ENCODE measurements around the gene MVD. TPM values are rescaled to one million over a fixed set of nuclear protein-coding genes. Genes with fewer than 3 reads are reported as not detected.

MVD gene
- total and polyA plus RNA-seq, 4 donors: 21.7 to 99.2 (median 74.7) TPM

DNA sequence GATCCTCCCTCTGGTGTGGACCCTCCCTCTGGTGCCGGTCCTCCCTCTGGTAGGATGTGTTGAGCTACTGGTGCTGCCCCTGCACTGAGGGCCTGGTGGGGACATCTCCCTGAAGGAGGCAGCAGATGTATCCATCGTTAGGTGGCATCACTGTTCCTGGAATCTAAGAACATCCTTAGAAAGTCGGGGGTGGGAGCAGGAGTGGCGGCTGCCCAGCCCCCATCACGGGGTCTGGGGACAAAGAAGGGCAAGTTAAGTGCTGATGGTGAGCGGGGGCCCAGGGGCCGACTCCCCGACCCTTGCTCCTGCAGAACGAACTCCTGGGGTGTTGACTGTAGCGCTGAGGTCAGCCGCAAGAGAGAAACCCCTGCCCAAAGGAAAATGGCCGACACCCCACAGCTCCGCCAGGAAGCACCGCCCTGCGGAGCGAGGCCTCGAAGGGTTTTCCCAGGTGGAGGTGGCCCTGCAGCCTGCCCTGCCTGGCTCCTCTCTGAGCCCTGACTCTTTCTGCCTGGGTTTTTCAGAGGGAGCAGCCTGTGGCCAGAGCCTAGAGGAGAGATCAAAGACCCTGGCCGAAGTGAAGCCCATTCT lies 49.0 kb upstream of the MVD start:
- H3K4me1 ChIP-seq (ENCODE audit: control insufficient read depth in 4 of 4, insufficient read depth in 4 of 4, low read length in 3 of 4): peaks cover 3 to 14% (median 8%) of the 10 kb centered on the region in 4 donors
- H3K4me3 ChIP-seq (ENCODE audit: low read depth in 1 of 3, low read length in 3 of 3): no peak overlapping the region
- no peak for TF ChIP-seq FOXA2 (IDR thresholded peaks at IDR 0.05)
- TF ChIP-seq TAF1 (conservative IDR thresholded peaks at IDR 0.05): no peak
- no peak for TF ChIP-seq FOXA1 (IDR thresholded peaks at IDR 0.05)
- TF ChIP-seq, protein P1, sequence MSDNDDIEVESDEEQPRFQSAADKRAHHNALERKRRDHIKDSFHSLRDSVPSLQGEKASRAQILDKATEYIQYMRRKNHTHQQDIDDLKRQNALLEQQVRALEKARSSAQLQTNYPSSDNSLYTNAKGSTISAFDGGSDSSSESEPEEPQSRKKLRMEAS (IDR thresholded peaks at IDR 0.05): no peak
- TF ChIP-seq RXRA (IDR thresholded peaks at IDR 0.05): no peak
- TF ChIP-seq EGR1 (IDR thresholded peaks at IDR 0.05; ENCODE audit: low read depth in 2 of 2): no peak
- no peak for TF ChIP-seq ATF3 (IDR thresholded peaks at IDR 0.05)
- TF ChIP-seq, protein P2, sequence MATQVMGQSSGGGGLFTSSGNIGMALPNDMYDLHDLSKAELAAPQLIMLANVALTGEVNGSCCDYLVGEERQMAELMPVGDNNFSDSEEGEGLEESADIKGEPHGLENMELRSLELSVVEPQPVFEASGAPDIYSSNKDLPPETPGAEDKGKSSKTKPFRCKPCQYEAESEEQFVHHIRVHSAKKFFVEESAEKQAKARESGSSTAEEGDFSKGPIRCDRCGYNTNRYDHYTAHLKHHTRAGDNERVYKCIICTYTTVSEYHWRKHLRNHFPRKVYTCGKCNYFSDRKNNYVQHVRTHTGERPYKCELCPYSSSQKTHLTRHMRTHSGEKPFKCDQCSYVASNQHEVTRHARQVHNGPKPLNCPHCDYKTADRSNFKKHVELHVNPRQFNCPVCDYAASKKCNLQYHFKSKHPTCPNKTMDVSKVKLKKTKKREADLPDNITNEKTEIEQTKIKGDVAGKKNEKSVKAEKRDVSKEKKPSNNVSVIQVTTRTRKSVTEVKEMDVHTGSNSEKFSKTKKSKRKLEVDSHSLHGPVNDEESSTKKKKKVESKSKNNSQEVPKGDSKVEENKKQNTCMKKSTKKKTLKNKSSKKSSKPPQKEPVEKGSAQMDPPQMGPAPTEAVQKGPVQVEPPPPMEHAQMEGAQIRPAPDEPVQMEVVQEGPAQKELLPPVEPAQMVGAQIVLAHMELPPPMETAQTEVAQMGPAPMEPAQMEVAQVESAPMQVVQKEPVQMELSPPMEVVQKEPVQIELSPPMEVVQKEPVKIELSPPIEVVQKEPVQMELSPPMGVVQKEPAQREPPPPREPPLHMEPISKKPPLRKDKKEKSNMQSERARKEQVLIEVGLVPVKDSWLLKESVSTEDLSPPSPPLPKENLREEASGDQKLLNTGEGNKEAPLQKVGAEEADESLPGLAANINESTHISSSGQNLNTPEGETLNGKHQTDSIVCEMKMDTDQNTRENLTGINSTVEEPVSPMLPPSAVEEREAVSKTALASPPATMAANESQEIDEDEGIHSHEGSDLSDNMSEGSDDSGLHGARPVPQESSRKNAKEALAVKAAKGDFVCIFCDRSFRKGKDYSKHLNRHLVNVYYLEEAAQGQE (IDR thresholded peaks at IDR 0.05): no peak
- no peak overlapping the region for H3K27ac ChIP-seq (ENCODE audit: low read depth in 1 of 2, low read length in 2 of 2)
- peaks cover 6 to 36% (median 8%) of the 10 kb centered on the region in 4 donors for H3K36me3 ChIP-seq (ENCODE audit: control insufficient read depth in 4 of 4, insufficient read depth in 3 of 4, low read depth in 1 of 4, low read length in 3 of 4)
- no peak for DNase-seq (ENCODE audit: low spot score)
- H3K9ac ChIP-seq (ENCODE audit: low read depth in 1 of 2, low read length in 2 of 2): no peak overlapping the region
- no peaks in the 10 kb centered on the region for H3K9me3 ChIP-seq (ENCODE audit: control insufficient read depth in 4 of 4, low read length in 3 of 4)
- H3K27me3 ChIP-seq (ENCODE audit: control insufficient read depth in 4 of 4, insufficient read depth in 4 of 4, low read length in 3 of 4): no peaks in the 10 kb centered on the region
- WGBS: 81% methylated on average over 18 of the region's 18 CpGs

DNA sequence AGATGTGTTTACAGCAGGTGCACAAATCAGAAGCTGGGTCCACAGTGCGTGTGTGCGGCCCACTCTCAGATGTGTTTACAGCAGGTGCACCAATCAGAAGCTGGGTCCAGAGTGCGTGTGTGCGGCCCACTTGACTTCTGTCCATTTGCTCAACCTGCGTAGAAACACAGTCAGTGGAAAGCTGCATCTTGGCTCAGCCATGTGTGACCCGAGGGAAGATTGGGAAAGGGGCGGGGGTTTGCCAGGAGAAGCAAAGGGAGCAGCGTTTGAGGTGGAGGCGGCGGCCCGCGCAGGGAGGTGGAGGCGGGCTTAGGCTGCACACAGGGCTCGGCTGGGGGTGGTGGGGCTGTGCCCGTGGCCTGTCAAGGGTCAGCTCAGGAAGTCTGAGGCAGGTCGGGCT lies 47.7 kb upstream of the MVD start:
- DNase-seq (ENCODE audit: low spot score): no peak
- TF ChIP-seq ZBTB33 (IDR thresholded peaks at IDR 0.05) (no peak), RAD21 (IDR thresholded peaks at IDR 0.05) (no peak)

More for the DNA sequence above, 47.7 kb upstream of the MVD start:
- WGBS: 80% methylated on average over 16 of the region's 16 CpGs
- Histone ChIP-seq H3K36me3 (ENCODE audit: control insufficient read depth in 4 of 4, insufficient read depth in 3 of 4, low read depth in 1 of 4, low read length in 3 of 4) (peaks cover 0 to 23% (median 3%) of the 10 kb centered on the region in 4 donors), H3K4me3 (ENCODE audit: low read depth in 1 of 3, low read length in 3 of 3) (no peak overlapping the region), H3K27ac (ENCODE audit: low read depth in 1 of 2, low read length in 2 of 2) (no peak overlapping the region), H3K9me3 (ENCODE audit: control insufficient read depth in 4 of 4, low read length in 3 of 4) (no peaks in the 10 kb centered on the region), H3K27me3 (ENCODE audit: control insufficient read depth in 4 of 4, insufficient read depth in 4 of 4, low read length in 3 of 4) (no peaks in the 10 kb centered on the region), H3K4me1 (ENCODE audit: control insufficient read depth in 4 of 4, insufficient read depth in 4 of 4, low read length in 3 of 4) (peaks cover 3 to 20% (median 11%) of the 10 kb centered on the region in 4 donors), H3K9ac (ENCODE audit: low read depth in 1 of 2, low read length in 2 of 2) (no peak overlapping the region)

Data from liver (tissue), 9 donors.